GM18520 (cell line): ENCODE data around the gene FOSL2.
"Not testable (repeated sequence)": the region's sequence is repeated elsewhere in the genome, so short reads cannot be mapped to it uniquely, and the experiment has no call there.

Experiments used
- ATAC-seq: cut with Tn5 transposase; IDR thresholded peaks from one replicate; pipeline ENCODE4 v1.9.1; 2021; ENCODE audit not compliant: unreplicated experiment

FOSL2 gene

GRCh38 chr2:28371728-28372127 lies 20.9 kb upstream of the FOSL2 start:
- not testable (repeated sequence) for ATAC-seq

DNA sequence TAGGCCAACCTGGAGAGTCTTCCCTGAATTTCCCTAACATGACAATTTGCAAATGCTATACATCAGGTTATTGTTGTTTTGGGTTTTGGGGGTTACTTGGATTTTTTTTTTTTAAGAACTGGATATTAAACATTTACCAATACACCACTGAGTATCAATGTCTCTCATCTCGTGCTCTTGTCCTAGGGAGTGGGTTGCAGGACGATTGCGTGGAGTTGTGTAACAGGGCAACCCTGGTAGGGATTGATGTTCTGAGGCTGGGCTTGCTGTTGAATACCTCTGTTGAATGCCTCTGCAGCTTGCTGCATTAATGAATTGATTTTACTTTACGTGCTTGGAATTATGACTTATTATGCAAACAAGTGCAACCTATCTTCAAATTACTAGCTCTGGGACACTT lies 18.8 kb upstream of the FOSL2 start:
- ATAC-seq: no peak

DNA sequence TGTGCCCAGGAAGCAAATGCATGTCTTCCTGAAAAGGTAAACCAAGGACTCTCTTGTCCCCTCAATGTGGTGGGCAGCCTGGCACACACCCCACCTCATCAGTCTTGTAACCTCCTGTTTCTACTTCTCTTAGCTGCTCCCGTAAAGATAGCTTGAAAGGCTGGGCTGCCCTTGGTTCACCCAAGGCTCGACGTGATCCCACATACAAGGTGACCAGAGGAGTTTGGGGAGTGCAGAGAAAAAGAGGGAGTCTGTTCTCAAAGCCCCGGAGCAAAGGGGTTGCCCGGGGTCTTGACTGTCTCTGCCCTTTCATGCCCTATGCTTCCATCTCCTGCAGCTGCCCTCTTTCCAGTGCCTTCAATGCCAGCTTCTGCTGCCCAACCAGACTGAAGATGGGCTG lies 18.3 kb upstream of the FOSL2 start:
- ATAC-seq: no peak

DNA sequence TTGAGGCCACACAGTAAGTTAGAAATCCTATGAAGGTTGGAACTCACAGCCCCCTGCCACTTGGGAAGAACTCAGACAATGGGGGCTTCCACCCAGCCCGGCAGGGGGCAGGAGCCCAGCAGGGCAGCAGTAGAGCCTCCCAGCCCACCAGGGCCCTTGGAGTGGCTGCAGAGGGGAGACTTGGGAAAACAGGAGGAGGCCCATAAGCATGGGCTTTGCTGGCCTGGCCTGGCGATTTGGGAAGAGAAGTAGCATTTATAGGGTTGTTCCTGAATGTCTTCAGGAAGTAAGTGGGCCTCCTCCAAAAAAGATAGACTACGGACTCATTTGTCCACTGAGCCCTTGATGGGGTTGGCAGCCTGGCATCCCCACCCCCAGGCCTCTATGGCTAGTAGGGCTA lies 17.4 kb upstream of the FOSL2 start:
- ATAC-seq: no peak

GRCh38 chr2:28375742-28376631 lies 16.7 kb upstream of the FOSL2 start:
- no peak for ATAC-seq

DNA sequence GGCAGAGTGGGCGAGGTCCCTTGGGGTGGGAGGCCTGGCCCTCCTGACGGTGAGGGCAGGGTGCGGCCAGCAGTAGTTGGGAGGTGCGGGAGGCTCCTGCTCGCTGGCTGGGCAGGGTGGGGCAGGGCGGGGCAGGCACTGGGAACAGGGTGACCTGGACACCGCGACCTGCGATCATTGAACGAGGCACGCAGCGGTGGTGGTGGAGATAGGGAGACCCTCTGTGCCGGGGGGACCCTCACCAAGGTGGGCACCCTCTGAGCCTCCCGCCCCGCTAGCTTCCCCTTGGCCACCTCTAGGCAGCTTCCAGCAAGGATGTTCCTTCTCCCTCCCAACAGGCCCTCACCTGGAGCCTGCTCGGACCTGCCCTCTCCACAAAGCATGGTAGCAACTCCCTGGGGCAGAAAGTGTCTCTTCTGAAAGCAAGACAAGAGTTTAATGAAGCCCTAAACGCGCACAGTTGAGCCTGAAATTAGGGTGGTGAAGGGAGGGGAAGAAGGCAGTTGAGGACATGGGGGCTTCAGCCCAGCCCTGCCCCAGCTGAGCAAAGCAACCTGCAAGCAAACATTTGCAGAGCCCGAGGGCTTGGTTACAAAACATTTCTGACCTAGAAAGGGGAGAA lies 15.4 kb upstream of the FOSL2 start:
- ATAC-seq: no peak

DNA sequence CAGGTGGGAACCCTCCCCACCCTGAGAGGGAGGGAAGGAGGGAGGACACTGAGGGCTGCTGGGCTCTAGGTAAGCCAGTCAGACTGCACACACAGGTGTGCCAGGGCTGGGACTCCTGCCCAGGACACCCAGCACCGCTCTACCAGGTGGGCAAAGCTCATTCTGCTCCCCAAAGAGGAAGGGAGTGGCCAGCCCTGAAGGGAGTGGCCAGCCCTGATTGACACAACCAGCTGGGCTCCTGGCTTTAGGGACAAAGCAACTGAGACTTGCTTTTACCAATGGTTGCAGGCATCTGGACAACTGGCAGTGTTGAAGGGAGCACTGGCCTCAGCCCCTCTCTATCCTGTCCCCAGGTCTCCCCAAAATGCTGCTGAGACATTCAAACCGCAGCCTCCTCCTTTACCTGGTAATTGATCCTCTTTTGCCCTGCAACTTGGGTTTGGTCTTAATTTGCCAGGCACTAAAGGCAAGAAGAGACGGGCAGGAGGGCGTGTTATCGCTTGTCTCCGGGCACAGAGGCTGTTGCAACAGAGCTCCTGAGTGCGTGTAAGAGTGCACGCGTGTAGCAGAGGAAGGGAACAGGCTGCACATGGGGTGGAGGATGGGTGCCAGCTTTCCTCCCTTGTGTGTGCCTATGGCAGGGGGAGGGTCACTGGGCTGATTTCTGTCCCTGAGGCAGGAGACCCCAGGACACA lies 14.5 kb upstream of the FOSL2 start:
- ATAC-seq: no peak

GRCh38 chr2:28378679-28379584 lies 13.7 kb upstream of the FOSL2 start:
- no peak for ATAC-seq

DNA sequence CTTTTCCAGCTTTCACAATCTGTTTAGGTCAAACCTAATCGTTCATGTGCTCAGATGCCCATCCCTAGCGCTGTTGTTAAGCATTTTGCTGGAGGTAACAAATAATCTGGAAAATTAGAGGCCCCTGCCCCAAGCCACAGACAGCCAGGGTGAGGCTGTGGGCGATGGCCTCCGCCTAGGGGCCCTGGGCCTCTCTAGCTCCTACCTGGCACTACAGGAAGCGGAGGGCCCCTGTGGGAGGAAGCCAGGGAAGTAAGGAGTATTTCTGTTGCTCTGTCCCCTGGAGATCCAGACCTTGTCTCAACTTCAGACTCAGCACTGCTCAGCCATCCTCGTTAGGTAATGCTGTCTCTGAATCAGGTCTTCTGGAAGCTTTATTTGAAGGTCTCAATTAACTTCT lies 12.4 kb upstream of the FOSL2 start:
- ATAC-seq: no peak

GRCh38 chr2:28381225-28382180 lies 11.2 kb upstream of the FOSL2 start:
- no peak for ATAC-seq

DNA sequence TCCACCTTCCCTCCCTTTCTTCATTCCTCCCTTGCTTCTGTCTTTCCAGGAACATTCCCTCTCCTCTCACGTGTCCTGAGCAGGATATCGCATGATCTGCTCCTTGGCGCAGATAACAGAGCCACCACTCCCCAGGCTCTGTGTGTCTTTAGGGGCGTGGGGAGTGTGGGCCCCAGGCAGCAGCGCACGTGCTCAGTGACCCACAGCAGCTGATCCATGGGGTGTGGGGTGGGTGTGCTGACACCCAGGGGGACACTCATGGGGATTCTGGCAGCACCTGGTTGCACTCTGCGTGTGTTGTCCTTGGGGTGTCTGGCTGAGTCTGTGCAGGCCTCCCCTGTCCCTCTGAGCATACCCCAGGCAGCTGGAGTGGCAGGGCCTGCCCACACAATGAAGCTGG lies 9.9 kb upstream of the FOSL2 start:
- ATAC-seq: no peak

GRCh38 chr2:28387082-28387960 lies 5.3 kb upstream of the FOSL2 start:
- ATAC-seq: no peak

DNA sequence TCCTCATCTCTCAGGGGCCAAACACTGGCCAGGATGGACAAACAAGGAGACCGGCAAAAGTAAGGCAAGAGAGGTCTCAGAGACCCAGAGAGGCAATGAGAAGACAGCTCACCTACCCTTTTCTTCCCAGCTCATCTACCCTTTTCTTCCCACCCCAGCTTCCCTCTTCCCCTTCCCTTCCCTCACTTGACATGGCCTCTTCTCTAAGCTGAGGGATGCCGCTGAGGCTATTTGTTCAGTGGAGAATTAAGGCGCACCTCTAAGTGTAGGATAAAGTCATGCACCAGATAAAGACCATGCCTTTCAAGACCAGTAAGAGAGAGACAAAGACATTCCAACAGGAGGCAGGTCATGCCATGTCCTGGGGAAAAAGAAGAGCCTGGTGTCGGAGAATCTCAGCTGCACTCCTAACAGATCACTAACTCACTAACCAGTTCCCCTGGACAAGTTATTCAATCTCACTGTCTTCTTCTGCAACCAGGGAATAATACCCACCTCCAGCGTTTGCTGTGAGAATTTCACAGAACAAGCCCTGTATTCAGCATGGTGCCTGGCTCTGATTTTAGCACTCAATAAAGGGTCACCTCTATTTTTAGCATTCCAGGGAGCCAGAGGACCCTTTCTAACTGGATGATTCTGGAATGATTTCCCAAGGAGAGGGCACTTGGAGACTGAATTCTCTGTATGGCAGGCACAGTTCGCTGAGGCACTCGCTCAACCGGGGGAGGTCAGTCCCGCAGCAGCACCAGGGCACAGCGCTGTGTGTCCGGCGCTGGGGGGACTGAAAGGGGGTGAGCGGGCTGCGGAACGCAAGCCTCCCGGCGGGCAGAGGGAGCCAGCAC lies 3.0 kb upstream of the FOSL2 start:
- no peak for ATAC-seq

DNA sequence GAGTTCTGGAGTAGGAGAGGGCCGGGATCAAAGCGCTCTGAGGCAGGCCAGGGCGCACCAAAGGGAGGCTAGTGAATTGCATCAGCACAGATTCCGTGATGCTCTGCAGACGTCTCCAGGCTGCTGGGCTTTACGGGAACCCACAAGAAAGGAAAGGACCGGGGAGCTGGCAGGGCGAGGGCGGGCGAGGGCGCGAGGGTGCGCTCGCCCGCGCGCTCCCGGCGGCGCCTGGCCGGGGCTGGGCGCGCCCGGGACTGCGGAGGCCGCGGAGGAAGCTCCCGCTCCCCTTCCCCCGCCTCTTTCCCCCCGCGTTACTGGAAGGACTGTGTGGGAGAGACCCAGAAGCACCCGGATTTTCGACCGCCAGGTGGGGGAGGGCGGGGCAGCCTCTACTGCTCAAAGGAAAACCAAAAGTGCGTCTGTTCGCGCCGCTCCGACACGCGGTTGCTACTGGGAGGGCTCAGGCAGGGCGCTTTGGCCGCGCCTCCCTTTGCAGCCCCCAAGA lies 2.4 kb upstream of the FOSL2 start:
- no peak for ATAC-seq

- ATAC-seq: no peak
Measured at GRCh38 chr2:28390746-28391563, 1.7 kb upstream of the FOSL2 start.

- peak; percentile 20 for ATAC-seq
Measured at GRCh38 chr2:28391564-28392296, 928 bp upstream of the FOSL2 start.
